HG02943 (cell line): ENCODE measurements around the gene CEBPB.
"Not testable (repeated sequence)": the region's sequence is repeated elsewhere in the genome, so short reads cannot be mapped to it uniquely, and the experiment has no call there.

Experiments used
- ATAC-seq: cut with Tn5 transposase; IDR thresholded peaks from one replicate; pipeline ENCODE4 v1.9.1; 2021; ENCODE audit warnings: mild to moderate bottlenecking, low read depth, moderate library complexity; ENCODE audit not compliant: unreplicated experiment

The CEBPB gene

DNA sequence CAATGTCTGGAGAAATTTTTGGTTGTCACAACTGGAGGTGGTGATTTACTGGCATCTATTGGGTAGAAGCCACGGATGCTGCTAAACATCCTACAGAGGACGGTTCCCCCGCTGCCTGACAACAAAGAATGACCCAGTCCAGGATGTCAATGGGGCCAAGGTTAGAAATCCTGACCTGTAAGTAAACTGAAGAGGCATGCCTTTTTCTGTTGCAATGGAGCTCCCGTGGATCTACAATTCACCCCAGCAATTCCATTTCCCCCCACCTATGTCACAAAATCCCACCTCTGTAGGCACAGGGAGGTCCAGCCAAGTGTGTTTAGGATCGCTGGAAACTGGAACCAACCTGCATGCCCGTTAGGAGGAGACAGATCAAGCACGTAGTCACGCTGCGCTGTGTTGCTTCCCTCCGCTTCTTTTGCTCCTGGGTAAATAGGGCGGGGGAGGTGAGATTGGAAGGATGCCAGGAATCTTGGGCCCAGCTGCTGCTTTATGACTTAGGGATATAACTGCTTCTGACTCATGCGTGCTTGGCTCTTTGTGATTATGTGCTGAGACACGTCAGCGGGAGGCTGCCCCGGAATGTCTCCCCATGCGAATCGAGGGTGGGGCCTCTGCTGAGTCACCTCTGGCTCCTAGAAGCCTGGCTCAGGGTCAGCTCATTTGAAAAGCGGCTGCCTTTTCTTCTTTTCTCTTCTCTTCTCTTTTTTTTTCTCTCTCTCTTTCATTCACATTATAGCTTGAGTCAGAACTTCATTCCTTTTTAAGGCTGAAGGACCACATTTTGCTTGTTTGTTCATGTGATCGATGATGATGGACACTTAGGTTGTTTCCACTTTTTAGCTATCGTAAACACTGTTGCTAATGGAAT lies 24.7 kb upstream of the CEBPB start:
- ATAC-seq = no peak

DNA sequence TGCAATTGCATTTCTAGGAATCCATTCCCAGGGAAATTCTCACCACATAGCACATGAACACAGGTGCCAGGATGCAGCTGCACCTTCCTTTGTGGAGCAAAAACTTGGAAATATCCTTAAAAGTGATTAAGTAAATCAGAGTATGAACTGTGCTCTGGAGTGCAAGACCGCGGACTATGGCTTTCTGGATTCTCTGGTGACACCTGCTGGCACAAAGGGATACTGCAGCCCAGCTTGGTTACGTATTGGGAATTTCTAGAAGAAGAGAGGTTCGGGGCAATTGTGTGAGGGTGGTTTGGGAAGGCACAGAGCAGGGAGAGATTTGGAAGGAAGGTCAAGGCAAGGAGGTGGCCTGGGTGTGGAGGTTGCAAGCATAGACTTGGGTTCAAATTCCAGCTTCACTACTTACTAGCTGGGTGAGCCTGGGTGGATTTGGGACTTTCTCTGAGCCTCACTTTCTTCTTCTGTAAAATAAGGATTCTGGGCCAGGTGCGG lies 21.3 kb upstream of the CEBPB start:
- ATAC-seq = no peak

DNA sequence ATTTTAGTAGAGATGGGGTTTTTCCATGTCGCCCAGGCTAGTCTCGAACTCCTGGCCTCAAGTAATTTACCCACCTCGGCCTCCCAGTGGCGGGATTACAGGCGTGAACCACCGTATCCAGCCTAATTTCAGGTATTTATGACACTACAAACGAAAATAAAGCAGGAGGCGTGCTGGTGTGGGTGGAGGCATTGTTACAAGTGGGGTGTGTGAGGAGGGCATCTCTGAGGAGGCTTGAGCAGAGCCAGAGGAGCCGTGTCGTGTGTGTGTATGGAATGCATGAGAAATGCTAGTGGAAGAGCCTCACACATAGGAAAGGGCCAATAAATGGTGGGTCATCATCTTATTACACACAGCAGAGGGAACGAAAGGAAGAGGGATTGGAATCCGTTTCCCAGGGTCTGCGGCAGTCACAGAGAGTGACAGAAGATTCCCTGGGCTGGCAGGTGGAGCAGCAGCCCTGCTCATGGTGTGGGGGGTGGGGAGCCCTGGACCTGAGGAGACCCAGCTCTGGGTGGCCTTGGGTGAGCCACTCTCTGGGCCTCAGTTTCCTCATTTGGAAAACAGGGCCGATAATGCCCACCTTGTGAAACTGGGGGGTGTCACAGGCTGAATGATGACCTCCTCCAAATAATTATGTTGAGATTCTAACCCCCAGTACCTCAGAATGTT lies 19.9 kb upstream of the CEBPB start:
- ATAC-seq = no peak

DNA sequence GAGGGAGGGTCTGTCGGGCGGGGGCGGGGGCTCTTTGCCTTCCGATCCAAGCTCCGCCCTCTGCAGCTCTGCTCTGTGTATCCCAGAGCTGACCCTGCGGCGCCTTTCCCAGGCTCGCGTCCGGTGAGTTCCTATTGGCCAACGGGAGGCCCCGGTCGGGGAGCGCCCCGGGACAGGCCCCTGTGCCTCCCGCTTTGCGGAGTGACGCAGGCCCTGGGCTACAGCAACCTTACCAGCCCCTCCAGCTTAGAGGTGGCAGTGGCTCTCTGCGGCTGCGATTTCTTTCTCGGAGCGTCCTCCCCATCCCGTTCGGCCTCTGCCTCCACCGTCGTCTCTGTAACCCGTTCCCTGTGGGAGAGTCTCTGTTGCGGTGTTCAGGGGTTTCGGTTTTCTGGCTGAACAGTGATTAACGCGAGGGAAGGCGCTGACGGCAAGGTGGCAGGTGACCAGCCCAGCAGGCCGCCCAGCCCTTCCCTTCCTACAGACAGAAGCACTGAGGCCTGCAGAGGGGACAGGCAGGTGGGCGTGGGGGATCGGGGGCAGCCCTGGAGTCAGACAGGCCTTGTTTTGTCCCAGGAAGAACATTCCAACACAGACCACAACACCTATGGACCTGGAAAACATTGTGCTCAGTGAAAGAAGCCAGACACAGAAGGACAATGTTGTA lies 18.1 kb upstream of the CEBPB start:
- no peak for ATAC-seq

DNA sequence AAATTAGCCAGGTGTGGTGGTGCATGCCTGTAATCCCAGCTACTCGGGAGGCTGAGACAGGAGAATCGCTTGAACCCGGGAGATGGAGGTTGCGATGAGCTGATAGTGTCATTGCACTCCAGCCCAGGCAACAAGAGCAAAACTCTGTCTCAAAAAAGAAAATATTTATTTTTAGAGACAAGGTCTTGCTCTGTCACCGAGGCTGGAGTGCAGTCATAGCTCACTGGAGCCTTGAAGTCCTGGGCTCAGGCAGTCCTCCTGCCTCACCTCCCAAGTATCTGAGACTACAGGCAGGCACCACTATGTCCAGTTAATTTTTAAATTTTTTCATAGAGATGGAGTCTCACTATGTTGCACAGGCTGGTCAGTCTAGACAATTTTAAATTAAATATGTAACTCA lies 16.2 kb upstream of the CEBPB start:
- ATAC-seq = no peak

DNA sequence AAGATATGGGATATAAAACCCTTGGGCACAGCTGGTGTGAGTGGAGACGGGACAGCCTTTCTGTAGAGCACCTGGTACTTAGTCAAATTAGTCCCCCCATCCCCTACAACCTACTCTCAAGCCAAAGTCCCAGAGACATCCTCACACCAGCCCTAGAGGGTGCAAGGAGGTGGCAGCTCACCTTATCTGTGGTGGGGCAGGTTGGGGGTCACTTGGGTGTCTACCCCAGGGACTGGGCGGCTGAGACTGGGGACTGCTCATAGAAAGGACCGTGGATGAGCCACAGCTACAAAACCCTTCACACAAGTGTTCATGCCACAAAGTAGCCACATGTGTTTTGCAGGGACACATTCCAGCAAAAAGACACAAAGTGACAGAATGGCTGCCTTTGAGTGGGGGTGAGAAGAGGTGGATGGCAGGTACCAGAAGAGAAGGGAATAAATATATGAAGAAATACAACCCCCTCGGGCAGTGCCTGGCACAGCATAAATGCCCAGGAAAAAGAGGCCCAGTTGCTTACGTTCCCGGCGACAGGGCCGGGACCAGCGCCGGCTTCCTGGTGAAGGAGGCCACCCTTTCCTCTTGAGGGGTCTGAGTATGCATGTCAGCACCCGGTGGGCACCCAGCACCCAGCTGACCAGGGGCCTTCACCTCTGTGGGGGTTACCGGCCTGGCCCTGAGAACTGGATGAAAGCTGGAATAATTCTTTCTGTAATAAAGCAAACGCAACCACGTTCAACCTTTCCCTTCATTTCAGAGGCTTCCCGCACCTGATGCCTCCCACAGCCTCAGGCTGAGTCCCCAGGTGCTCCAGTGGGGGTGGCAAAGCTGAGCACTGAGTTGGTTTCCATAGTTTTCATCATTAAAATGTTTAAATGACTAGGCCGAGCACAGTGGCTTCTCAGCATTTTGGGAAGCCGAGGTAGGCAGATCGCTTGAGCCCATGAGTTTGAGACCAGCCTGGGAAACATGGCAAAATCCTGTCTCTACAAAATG lies 14.4 kb upstream of the CEBPB start:
- no peak for ATAC-seq

DNA sequence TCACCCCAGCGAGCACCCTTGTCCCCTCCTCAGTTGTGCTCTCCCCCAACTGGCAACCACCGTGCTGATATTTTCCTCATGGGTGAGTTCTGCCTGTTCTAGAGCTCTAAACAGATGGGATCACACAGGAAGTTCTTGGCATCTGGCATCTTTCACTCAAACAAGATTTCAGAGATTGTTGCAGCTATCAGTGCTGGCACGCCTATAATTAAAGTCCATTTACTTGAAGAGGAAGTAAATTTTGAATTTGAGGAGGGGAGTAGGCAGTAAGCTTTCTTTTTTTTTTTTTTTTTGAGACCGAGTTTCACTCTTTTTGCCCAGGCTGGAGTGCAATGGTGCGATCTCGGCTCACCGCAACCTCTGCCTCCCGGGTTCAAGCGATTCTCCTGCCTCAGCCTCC lies 12.0 kb upstream of the CEBPB start:
- ATAC-seq = not testable (repeated sequence)

DNA sequence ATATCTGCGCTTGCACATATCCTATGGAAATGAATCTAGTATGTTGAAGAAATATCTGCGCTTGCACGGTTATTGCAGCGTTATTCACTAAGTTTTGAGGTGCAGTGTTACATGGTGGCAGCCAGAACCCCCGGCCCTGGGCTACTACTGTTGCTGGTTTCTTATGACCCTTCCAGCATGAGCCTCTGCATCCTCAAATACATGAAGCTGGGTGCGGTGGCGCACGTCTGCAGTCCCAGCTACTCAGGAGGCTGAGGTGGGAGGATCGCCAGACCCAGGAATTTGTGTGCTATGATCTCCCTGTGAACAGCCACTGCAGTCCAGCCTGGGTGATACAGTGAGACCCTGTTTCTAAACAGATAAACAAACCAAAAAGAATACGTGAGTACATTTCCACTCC lies 9.3 kb upstream of the CEBPB start:
- ATAC-seq = no peak

DNA sequence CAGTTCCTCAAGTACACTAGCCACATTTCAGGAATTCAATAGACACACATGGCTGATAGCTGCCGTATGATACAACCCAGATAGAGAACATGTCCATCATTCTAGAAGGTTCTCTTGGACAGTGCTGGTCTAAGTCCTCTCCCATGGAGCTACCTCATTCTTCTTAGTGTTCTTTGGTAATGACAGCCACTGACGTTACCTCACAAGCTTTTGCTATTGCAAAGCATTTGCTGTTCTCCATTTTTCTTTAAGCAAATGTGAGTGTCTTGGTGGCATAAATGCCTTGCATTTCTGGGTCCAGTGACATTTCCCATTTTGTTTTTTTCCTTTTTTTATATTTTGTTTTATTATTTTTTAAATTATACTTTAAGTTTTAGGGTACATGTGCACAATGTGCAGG lies 8.3 kb upstream of the CEBPB start:
- ATAC-seq = no peak

DNA sequence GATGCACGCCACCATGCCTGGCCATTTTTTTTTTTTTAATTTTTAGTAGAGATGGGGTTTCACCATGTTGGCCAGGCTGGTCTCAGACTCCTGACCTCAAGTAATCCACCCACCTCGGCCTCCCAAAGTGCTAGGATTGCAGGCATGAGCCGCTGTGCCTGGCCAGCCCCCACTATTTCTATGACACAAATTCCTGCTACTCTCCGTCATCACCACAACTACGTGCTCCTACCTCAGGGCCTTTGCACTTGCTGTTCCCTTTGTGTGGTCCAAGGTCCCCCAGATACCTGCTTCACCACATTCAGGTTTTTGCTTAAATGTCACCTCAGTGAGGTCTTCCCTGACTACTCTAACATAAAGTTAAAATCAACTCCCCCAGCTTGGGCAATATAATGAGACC lies 5.2 kb upstream of the CEBPB start:
- no peak for ATAC-seq

DNA sequence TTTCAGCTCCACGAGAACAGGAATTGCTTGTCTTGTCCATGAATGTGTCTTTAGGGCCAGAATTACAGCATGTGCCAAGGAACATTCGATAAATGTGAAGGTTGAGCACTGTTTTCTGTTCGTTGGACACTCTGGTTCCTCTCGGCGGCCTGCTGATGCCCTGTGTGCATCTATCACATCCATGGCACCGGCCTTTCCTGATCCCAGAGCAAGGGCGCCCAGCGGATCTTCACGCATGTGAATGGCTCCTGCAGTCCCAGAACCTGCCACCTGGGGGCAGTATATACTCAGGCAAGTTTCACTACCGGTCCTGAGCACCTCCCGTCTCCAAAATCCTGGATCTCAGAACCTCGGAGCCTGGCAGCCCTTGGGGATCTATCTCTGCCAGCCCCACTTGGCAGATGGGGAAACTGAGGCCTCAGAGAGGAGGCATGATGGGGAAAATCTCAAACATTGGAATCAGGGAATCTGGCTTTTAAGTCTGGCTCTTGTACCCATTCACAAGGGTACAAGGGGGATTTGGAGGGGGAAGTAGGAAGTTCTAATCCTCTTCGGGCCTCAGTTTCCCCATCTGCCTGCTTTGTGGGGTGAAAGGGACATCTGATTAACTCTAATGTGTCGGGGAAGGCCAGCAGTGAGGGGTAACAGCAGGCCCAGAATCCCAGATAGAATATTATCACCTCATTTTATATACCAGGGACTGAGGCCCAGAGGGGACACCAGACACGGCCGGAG lies 4.3 kb upstream of the CEBPB start:
- no peak for ATAC-seq

DNA sequence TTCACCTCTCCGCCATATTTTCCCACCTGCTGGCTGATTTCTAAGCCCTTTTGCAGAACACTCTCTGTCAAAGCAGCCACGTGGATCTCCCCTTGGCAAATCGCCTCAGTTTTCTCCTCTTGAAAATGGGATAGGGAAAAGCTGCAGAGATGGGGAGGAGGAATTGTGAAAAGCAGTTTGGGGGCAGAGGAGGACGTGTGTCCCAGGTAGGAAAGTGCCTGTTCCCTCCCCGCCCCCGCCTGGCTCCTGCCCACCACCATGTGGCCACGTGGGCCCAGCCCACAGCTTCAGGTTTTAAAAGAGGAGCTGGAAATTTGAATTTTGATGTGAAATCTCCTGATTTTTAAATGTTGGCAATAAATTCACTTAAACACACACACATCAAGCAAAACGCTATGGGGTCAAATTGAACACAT lies 3.6 kb upstream of the CEBPB start:
- ATAC-seq = no peak

DNA sequence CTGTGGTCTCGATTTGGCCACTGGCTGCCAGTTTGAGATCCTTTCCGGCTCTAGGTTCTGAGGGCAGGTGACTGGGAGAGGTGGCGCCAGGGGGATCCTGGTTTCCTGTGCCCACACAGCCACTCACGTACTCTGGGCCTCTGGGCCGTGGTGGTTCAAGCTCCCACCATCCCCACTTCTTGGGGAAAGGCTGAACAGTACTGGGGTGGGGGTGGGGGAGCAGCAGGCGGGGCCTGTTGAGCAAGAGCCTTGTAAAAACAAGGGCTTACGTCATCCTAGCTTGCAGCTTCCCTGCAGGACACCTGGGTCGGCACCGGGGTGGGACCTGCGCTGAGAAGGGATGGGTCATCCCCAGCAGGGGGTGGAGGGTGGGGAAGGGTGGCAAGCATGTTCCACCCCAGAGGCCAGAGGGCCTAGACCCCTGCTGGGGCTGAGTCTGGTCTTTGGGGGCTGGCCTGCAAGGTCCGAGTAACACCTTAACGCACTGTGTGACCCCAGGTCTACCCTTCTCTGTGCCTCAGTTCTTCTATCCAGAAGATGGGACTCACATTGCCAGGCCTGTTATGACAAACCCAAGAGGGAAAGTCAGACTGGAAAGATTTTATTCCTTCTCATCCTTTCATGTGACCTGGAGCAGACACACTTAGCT lies 3.1 kb upstream of the CEBPB start:
- no peak for ATAC-seq

DNA sequence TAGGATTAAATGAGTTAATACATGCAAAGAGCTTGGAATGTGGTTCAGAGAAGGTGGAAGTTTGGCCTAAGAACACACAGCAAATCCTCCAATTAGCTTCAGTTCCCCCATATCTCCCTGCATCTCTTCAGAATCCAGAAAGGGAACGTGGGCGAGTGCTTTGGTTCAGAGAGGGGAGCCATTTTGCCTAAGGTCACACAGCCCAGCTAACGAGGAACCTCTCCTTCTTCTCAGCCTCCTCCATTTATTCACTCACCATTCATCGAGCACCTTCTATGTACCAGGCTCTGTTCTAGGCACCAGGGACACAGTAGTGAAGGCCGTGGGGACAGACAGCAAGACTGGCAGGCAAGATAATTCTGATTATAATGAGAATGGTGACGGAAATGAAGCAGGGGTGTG lies 2.3 kb upstream of the CEBPB start:
- ATAC-seq = no peak

DNA sequence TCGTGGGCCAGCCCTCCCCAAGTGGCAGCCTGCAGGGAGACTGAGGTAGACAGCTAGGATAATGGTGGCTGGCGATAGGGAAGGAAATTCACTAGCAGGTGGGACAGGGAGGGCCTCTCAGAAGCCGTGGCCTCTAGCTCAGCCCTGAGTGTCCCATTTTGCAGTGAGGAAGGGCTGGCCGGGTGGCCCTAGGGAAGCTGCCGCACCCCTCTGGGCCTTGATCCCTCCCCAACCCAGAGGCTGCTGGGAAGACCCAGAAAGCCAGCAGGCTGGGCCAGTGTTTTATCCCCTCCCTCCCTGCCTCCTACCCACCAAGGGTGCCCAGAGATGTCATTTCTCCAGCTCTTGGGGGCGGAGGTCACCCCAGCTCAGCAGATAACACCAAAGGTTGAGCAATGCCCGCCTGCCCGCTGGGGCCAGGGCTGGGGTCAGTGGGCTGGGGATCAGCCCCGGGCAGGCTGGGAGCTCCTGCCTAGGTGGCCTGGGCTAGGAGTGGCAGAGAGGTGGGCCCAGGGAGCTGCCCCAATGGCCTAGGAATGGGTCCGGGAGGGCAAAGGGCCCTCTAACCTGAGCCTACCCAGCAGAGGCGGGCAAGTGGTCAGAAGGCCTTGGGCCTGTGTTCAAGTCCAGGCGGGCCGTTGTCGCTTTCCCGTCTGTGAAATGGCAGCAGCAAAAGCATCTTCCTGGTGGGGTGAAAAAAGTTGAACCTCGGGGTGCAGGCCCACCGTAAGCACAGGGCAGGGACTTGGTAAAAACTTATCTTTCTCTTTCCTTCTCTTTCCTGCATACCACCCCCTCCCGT lies 1.6 kb upstream of the CEBPB start:
- ATAC-seq = no peak

DNA sequence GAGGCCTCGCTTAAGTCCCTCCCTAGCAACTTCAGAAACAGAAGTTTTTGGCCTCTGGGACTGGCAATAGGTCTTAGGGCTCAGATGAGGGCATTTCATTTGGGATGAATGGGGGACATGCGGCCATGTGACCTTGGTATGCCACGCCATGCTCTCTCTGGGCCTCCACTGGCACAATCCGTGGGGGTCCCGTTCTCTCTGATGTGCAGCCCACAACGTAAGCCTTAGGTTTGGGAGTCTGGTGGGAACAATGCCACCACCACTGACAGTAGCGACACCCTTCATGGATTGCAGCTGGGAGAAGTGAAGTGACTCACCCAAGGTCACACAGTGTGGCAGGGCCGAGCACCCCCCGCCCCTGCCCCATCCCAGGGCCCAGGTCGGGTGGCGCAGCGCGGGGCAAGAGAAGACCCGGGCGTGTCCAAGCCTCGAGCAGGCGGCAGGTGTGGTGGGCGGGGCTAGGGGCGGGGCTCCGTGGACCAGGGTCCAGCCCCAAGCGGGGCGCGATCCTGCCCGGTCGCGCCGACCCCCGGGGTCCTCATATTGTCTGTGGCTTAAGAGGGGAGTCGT lies 864 bp upstream of the CEBPB start:
- ATAC-seq = no peak

DNA sequence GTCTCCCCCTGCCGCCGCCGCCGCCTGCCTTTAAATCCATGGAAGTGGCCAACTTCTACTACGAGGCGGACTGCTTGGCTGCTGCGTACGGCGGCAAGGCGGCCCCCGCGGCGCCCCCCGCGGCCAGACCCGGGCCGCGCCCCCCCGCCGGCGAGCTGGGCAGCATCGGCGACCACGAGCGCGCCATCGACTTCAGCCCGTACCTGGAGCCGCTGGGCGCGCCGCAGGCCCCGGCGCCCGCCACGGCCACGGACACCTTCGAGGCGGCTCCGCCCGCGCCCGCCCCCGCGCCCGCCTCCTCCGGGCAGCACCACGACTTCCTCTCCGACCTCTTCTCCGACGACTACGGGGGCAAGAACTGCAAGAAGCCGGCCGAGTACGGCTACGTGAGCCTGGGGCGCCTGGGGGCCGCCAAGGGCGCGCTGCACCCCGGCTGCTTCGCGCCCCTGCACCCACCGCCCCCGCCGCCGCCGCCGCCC lies 474 bp downstream of the CEBPB start:
- ATAC-seq = no peak
